Activated B cell treated with CpG ODN at 0.5 μM for 24 hours (primary cell): ENCODE results near the gene RAB21. TPM values are rescaled to one million over a fixed set of nuclear protein-coding genes. Genes with fewer than 3 reads are reported as not detected.
"Not testable (repeated sequence)": the region's sequence is repeated elsewhere in the genome, so short reads cannot be mapped to it uniquely, and the experiment has no call there.

Source experiments
- ATAC-seq: fragments of 200-7000 bp; cut with Tn5 transposase; one replicate; pipeline ENCODE4 v1.10.0; 2021; ENCODE audit warnings: low read depth, mild to moderate bottlenecking, moderate library complexity
- CTCF ChIA-PET: fragments of 350-600 bp; sonication (Branson Sonifier 250); formaldehyde crosslinking; loops from one replicate; lab custom pipeline; 2021; ENCODE audit warnings: antibody characterized with exemption; lab: Charles Lee
- POLR2A ChIA-PET: fragments of 350-600 bp; sonication (Branson Sonifier 250); formaldehyde crosslinking; loops from one replicate; lab custom pipeline; 2021; ENCODE audit warnings: antibody characterized with exemption; lab: Charles Lee
- DNase-seq: peaks from one replicate; pipeline ENCODE4 v3.0.0; 2022
- H3K27ac Mint-ChIP-seq: one replicate; pipeline ENCODE4 v1.8.0; 2020; ENCODE audit warnings: mixed read lengths
- H3K27me3 Mint-ChIP-seq: one replicate; pipeline ENCODE4 v1.8.0; 2021; ENCODE audit warnings: mixed read lengths
- H3K36me3 Mint-ChIP-seq: one replicate; pipeline ENCODE4 v1.8.0; 2021; ENCODE audit warnings: low read depth, mixed read lengths
- H3K4me1 Mint-ChIP-seq: one replicate; pipeline ENCODE4 v1.8.0; 2021; ENCODE audit warnings: mixed read lengths
- H3K4me3 Mint-ChIP-seq: one replicate; pipeline ENCODE4 v1.8.0; 2020; ENCODE audit warnings: mild to moderate bottlenecking, mixed read lengths
- H3K9me3 Mint-ChIP-seq: one replicate; pipeline ENCODE4 v1.8.0; 2020; ENCODE audit warnings: mixed read lengths
- intact Hi-C: fragments of 100-400 bp; cut with micrococcal nuclease; formaldehyde crosslinking; loops from one replicate; pipeline ENCODE4 v1.15.1; 2024
- total RNA-seq: library from RNA; stranded (reverse); gene quantifications from 2 replicates; pipeline ENCODE4 v1.2.3, GENCODE V29; 2022
- TF ChIP-seq, protein P1 (sequence below): fragments of 200-600 bp; IDR thresholded peaks from one replicate; pipeline ENCODE4 v1.8.0; 2022; ENCODE audit warnings: antibody characterized with exemption, mild to moderate bottlenecking

Gene RAB21
- total RNA-seq, 1 donor from 2014 or later: 112 TPM

DNA sequence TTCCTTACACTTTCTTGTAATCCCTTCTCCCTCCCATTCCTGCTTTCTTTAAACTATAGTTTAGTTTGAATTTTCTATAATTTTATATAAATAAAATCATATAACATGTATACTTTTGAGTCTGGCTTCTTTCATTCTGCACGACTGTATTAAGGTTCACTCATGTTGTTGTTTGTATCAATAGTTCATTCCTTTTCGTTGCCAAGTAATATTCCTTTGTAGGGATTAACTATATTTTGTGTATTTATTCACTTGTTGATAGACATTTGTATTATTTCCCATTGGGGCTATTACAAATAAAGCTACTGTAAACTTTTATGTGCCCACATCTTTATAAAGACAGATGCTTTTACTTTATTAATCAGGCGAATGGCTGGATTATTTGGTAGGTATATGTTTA lies 45.5 kb downstream of the RAB21 start:
- CTCF ChIA-PET: no interaction called here
- H3K4me3 Mint-ChIP-seq: no peak overlapping the region
- H3K27ac Mint-ChIP-seq: no peak overlapping the region

GRCh38 chr12:71804505-71804904 lies 49.8 kb downstream of the RAB21 start:
- ChIA-PET CTCF (no interaction called here), POLR2A (no interaction called here)
- no peak overlapping the region for H3K27ac Mint-ChIP-seq
- intact Hi-C loops: no loop called here
- H3K9me3 Mint-ChIP-seq: no peaks in the 10 kb centered on the region
- DNase-seq (no peak), ATAC-seq (no peak)
- no peaks in the 10 kb centered on the region for H3K4me1 Mint-ChIP-seq
- peaks cover 14% of the 10 kb centered on the region for H3K27me3 Mint-ChIP-seq
- TF ChIP-seq, protein P1, sequence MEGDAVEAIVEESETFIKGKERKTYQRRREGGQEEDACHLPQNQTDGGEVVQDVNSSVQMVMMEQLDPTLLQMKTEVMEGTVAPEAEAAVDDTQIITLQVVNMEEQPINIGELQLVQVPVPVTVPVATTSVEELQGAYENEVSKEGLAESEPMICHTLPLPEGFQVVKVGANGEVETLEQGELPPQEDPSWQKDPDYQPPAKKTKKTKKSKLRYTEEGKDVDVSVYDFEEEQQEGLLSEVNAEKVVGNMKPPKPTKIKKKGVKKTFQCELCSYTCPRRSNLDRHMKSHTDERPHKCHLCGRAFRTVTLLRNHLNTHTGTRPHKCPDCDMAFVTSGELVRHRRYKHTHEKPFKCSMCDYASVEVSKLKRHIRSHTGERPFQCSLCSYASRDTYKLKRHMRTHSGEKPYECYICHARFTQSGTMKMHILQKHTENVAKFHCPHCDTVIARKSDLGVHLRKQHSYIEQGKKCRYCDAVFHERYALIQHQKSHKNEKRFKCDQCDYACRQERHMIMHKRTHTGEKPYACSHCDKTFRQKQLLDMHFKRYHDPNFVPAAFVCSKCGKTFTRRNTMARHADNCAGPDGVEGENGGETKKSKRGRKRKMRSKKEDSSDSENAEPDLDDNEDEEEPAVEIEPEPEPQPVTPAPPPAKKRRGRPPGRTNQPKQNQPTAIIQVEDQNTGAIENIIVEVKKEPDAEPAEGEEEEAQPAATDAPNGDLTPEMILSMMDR: no peak
- no peak overlapping the region for H3K4me3 Mint-ChIP-seq
- no peaks in the 10 kb centered on the region for H3K36me3 Mint-ChIP-seq

More for the DNA sequence above, 45.5 kb downstream of the RAB21 start:
- POLR2A ChIA-PET: no interaction called here
- Mint-ChIP-seq H3K4me1 (no peaks in the 10 kb centered on the region), H3K36me3 (no peaks in the 10 kb centered on the region), H3K27me3 (no peaks in the 10 kb centered on the region), H3K9me3 (no peaks in the 10 kb centered on the region)
- TF ChIP-seq, protein P1: no peak
- DNase-seq: no peak
- no peak for ATAC-seq
- intact Hi-C loops: no loop called here

DNA sequence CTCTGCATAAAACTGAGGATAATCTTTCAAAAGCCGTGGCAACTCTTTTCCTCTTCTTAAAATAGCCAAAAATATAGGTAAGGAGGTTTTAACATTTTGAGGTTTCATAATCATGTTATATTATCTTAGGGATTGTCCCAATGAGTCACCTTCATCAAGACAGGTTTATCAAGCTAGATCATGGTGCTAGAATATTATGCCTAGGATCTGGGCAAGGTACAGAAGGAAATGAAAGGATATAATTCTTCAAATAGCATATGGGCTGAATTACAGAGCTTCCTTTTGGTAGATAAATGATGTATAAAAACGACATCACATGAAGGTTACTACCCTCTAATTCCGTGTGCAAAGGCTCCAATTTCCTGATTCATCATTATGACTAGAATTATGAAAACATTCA lies 56.3 kb downstream of the RAB21 start:
- peaks cover 21% of the 10 kb centered on the region for H3K27me3 Mint-ChIP-seq
- DNase-seq (no peak), ATAC-seq (no peak)
- no peak overlapping the region for H3K27ac Mint-ChIP-seq
- POLR2A ChIA-PET: no interaction called here
- TF ChIP-seq, protein P1: no peak
- intact Hi-C loops: no loop called here
- H3K4me1 Mint-ChIP-seq: no peaks in the 10 kb centered on the region
- no peaks in the 10 kb centered on the region for H3K9me3 Mint-ChIP-seq
- CTCF ChIA-PET: no interaction called here
- H3K4me3 Mint-ChIP-seq: no peak overlapping the region
- H3K36me3 Mint-ChIP-seq: no peaks in the 10 kb centered on the region

DNA sequence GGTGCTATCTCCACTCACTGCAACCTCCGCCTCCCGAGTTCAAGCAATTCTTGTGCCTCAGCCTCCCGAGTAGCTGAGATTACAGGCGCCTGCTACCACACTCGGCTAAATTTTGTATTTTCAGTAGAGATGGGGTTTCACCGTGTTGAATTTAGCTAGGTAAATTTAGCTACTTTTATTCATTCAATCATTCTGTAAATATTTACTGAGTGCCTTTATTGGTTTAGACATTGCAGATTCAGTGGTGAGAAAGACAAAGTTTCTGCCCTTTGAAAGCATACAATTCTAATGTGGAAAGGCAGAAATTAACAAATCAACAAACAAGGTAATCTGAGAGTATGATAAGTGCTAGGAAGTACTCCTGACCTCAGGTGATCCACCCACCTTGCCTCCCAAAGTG lies 60.6 kb downstream of the RAB21 start:
- H3K36me3 Mint-ChIP-seq, POLR2A ChIA-PET, H3K27ac Mint-ChIP-seq, H3K4me1 Mint-ChIP-seq, CTCF ChIA-PET, DNase-seq, H3K9me3 Mint-ChIP-seq, ATAC-seq, intact Hi-C loops, H3K4me3 Mint-ChIP-seq, H3K27me3 Mint-ChIP-seq: not testable (repeated sequence)

DNA sequence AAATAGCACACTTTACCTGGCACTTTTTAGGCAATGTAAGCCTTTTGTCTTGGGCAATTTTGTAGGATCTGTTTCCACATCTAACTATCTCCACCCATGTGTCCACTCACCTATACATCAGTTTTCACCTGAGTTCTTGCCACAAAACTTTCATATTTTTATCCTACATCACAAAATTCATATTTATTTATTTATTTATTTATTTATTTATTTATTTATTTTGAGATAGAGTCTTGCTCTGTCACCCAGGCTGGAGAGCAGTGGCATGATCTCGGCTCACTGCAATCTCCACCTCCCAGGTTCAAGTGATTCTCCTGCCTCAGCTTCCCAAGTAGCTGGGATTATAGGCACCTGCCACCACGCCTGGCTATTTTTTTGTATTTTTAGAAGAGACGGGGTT lies 67.4 kb downstream of the RAB21 start:
- H3K27ac Mint-ChIP-seq, ATAC-seq, CTCF ChIA-PET, intact Hi-C loops, DNase-seq, H3K36me3 Mint-ChIP-seq, H3K4me1 Mint-ChIP-seq, H3K27me3 Mint-ChIP-seq, H3K4me3 Mint-ChIP-seq, POLR2A ChIA-PET, H3K9me3 Mint-ChIP-seq: not testable (repeated sequence)

DNA sequence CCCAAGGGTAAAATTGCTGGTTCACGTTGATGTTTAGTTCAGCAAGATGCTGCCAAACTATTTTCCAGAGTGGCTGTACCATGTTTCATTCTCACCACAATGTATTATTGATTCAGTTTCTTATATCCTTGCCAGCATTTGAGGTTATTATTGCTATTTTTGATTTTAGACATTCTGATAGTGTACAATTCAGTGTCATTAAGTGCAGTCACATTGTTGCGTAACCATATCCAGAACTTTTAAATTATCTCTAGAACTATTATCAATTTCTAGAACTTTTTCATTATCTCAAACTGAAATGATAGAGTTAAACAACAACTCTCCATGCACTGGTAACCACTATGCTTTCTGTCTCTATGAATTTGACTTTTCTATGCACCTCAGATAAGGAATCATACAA lies 74.2 kb downstream of the RAB21 start:
- intact Hi-C loops: no loop called here
- H3K27me3 Mint-ChIP-seq: peaks cover 16% of the 10 kb centered on the region
- CTCF ChIA-PET: no interaction called here
- H3K36me3 Mint-ChIP-seq: no peaks in the 10 kb centered on the region
- DNase-seq (no peak), ATAC-seq (no peak)
- TF ChIP-seq, protein P1: no peak
- H3K4me1 Mint-ChIP-seq: no peaks in the 10 kb centered on the region
- POLR2A ChIA-PET: no interaction called here
- H3K4me3 Mint-ChIP-seq: no peak overlapping the region
- no peak overlapping the region for H3K27ac Mint-ChIP-seq
- H3K9me3 Mint-ChIP-seq: no peaks in the 10 kb centered on the region
